ENCODE results near the gene DPYSL3. TPM values are rescaled to one million over a fixed set of nuclear protein-coding genes. Genes with fewer than 3 reads are reported as not detected.

Gene DPYSL3
- total RNA-seq, 4 donors from 2014 or later = 38.9 to 68.0 (median 50.0) TPM

DNA sequence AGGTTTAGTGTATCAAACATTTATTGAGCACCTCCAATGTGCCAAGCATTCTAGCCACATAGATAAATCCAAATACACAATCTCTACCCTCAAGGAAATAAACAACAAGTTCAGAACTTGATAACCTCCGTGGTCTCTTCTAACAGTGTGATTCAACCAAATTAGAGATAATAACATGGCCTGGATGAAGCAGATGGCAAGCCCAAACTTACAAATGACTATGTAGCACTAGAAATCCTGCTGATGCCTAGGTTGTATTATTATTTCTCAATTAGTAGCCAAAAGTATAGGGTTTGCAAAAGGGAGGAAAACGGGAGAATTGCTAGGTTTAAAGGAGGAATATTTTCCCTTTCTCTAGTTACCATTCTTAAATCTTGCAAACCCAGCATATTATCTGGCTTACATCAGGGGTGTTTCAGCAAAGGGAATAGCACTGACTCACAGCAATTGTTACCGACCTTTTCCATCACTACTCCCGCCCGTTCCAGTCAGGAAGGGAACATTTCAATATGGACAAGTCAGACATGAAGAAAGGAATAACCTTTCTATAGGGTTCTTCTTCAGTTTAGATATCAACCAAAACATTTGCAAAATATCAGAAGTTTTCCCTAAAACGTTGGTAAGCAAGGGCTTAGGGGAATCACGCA is 2.3 kb downstream of the DPYSL3 start:
- 52 to 61% methylated on average over 7 of the region's 7 CpGs for whole genome bisulfite sequencing, 2 donors
- no peaks in the 10 kb centered on the region for H3K36me3 ChIP-seq
- TF ChIP-seq POLR2A (IDR thresholded peaks at IDR 0.05) (no peak), EP300 (IDR thresholded peaks at IDR 0.05) (peak in 1 of 2 donors; percentile 45)
- peaks cover 0 to 4% of the 10 kb centered on the region in 2 donors for H3K27me3 ChIP-seq
- no peaks in the 10 kb centered on the region for H3K9me3 ChIP-seq
- H3K27ac ChIP-seq = peak overlapping the region in 2 of 4 donors; percentile 14 to 80
- H3K4me1 ChIP-seq = peaks cover 0 to 30% (median 7%) of the 10 kb centered on the region in 4 donors
- DNase-seq (ENCODE audit: low spot score in 2 of 2) = peak in 1 of 2 donors; percentile 44
- peak overlapping the region in 1 of 4 donors; percentile 65 for H3K4me3 ChIP-seq

DNA sequence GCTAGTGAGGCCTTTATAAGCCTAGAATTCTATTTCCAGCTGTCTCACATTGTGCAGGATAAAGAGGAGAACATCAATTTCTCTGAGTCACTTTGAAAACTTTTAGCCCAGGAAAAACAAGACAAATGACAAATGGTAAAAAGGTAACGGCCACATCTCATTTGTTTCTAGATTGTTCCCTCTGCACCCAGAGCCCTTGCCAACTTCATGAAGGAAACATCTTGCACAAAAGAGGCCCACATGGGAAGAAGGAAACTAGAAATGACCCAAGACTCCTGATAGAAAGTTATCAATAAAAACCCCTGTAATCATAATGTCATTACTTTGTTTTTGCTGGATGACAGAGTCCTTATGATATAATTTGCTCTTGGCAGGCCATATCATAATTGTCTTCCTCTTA is 5.3 kb downstream of the DPYSL3 start:
- no peak for DNase-seq (ENCODE audit: low spot score in 2 of 2)
- whole genome bisulfite sequencing, 2 donors = 35 to 63% methylated on average over 1 of the region's 1 CpG
- peaks cover 0 to 3% of the 10 kb centered on the region in 2 donors for H3K27me3 ChIP-seq
- no peaks in the 10 kb centered on the region for H3K36me3 ChIP-seq
- no peak overlapping the region for H3K4me3 ChIP-seq
- no peak for TF ChIP-seq EP300 (IDR thresholded peaks at IDR 0.05)
- no peak for TF ChIP-seq POLR2A (IDR thresholded peaks at IDR 0.05)
- TF ChIP-seq, protein P1, sequence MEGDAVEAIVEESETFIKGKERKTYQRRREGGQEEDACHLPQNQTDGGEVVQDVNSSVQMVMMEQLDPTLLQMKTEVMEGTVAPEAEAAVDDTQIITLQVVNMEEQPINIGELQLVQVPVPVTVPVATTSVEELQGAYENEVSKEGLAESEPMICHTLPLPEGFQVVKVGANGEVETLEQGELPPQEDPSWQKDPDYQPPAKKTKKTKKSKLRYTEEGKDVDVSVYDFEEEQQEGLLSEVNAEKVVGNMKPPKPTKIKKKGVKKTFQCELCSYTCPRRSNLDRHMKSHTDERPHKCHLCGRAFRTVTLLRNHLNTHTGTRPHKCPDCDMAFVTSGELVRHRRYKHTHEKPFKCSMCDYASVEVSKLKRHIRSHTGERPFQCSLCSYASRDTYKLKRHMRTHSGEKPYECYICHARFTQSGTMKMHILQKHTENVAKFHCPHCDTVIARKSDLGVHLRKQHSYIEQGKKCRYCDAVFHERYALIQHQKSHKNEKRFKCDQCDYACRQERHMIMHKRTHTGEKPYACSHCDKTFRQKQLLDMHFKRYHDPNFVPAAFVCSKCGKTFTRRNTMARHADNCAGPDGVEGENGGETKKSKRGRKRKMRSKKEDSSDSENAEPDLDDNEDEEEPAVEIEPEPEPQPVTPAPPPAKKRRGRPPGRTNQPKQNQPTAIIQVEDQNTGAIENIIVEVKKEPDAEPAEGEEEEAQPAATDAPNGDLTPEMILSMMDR (IDR thresholded peaks at IDR 0.05) = no peak
- H3K9me3 ChIP-seq = no peaks in the 10 kb centered on the region
- peak overlapping the region in 3 of 4 donors; percentile 19 to 65 (median 40) for H3K27ac ChIP-seq
- H3K4me1 ChIP-seq = peaks cover 0 to 23% (median 6%) of the 10 kb centered on the region in 4 donors

DNA sequence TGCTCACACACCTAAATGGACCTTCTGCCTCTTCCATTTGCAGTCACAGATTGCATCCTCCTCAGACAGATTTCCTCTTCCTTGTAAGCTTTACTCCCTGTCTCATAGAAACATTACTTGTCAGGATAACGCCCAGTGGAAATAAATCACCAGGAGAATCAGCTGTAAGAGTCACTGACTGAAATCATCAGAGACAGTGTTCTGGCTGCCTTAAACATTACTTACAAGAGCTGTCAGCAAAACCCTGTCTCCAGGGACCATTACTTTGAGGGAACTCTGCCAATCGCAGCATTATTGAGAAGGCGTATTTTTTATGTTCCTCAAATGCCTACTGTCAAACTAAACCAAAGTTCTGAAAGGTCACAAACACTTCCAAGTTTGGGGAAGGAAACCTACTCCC is 5.9 kb downstream of the DPYSL3 start:
- Histone ChIP-seq H3K27me3 (no peaks in the 10 kb centered on the region), H3K4me1 (peaks cover 0 to 19% (median 4%) of the 10 kb centered on the region in 4 donors), H3K4me3 (no peak overlapping the region), H3K36me3 (no peaks in the 10 kb centered on the region), H3K27ac (peak overlapping the region in 3 of 4 donors; percentile 19 to 65 (median 40)), H3K9me3 (no peaks in the 10 kb centered on the region)
- WGBS, 2 donors = 43 to 45% methylated on average over 3 of the region's 3 CpGs
- TF ChIP-seq EP300 (IDR thresholded peaks at IDR 0.05) = no peak
- no peak for TF ChIP-seq POLR2A (IDR thresholded peaks at IDR 0.05)
- TF ChIP-seq, protein P1 (IDR thresholded peaks at IDR 0.05) = no peak
- no peak for DNase-seq (ENCODE audit: low spot score in 2 of 2)

DNA sequence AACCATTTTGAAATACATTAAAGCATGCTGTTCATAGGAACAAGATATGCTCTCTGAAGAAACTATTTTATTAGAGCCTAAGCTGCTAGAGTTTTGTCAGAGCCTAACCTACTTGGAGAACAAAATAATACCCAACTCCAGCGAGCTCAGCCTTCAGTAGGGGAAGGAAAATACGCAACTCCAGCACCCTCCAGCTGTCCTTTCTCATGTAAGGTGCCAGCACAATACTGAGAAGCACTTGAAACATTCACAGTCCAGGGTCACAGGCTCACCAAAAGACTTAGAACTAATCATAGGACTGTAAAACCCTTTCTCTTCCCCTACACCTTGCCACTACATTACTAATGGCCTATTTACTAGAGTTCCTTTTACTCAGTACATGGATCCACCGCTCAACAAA is 18.9 kb downstream of the DPYSL3 start:
- no peaks in the 10 kb centered on the region for H3K27me3 ChIP-seq
- no peak for TF ChIP-seq POLR2A (IDR thresholded peaks at IDR 0.05)
- H3K27ac ChIP-seq = no peak overlapping the region
- no peaks in the 10 kb centered on the region for H3K4me1 ChIP-seq
- DNase-seq (ENCODE audit: low spot score in 2 of 2) = no peak
- 77% methylated on average over 3 of the region's 3 CpGs for WGBS, 2 donors
- no peaks in the 10 kb centered on the region for H3K36me3 ChIP-seq
- no peak overlapping the region for H3K4me3 ChIP-seq
- no peaks in the 10 kb centered on the region for H3K9me3 ChIP-seq

DNA sequence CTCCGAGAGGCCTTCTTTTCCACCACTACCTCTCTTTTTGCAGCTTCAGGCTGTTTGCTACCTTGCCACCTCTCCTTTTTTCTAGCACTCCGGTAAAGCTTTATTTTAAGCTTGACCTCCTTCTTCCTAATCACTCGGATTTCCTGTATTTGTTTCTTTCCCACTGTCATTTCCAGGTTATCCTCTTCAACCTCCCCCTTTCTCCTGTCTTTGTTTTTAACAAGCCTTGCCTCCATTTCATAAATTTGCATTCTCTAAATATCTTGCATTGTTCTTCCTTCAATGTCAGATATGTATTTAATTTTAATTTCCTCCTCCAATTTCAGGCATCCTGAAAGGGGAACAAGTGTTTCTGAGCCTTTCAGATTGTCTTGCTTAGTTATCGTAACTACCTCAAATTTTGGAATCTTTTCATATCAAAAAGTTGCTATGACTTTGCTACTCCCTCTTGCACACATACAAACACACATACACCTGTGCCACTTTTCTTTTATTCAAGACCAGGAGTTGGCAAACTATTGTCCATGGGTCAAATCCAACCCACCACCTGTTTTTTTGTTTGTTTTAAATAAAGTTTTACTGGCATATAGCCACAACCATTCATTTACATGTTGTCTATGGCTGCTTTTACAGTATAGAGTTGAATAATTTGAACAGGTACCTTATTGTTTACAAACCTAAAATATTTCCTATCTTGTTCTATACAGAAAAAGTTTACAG is 22.7 kb downstream of the DPYSL3 start:
- no peaks in the 10 kb centered on the region for H3K27me3 ChIP-seq
- 58 to 74% methylated on average over 4 of the region's 4 CpGs for WGBS, 2 donors
- no peaks in the 10 kb centered on the region for H3K36me3 ChIP-seq
- H3K27ac ChIP-seq = no peak overlapping the region
- no peak overlapping the region for H3K4me3 ChIP-seq
- TF ChIP-seq EP300 (IDR thresholded peaks at IDR 0.05) (no peak), POLR2A (IDR thresholded peaks at IDR 0.05) (no peak)
- TF ChIP-seq, protein P1 (IDR thresholded peaks at IDR 0.05) = no peak
- no peak for DNase-seq (ENCODE audit: low spot score in 2 of 2)
- peaks cover 0 to 28% (median 2%) of the 10 kb centered on the region in 4 donors for H3K4me1 ChIP-seq
- H3K9me3 ChIP-seq = no peaks in the 10 kb centered on the region

DNA sequence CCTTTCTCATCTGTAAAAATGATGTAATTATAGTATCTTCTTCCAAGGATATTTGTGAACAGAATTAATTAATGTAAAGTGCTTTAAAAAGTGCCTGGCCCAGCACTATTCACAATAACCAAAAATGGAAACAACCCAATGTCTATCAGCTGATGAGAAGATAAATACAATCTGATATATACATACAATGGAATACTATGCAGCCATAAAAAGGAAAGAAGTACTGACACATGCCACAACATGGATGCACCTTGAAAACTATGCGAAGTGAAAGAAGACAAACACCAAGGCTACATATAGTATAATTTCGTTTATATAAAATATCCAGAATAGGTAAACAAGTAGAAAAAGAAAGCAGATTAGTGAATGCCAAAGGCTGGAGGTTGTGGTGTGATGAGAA is 24.1 kb downstream of the DPYSL3 start:
- H3K4me3 ChIP-seq = no peak overlapping the region
- no peaks in the 10 kb centered on the region for H3K9me3 ChIP-seq
- peak overlapping the region in 3 of 4 donors; percentile 7 to 81 (median 61) for H3K27ac ChIP-seq
- no peaks in the 10 kb centered on the region for H3K36me3 ChIP-seq
- H3K4me1 ChIP-seq = peaks cover 0 to 35% (median 6%) of the 10 kb centered on the region in 4 donors
- DNase-seq (ENCODE audit: low spot score in 2 of 2) = no peak
- 92 to 99% methylated on average over 2 of the region's 2 CpGs for WGBS, 2 donors
- no peaks in the 10 kb centered on the region for H3K27me3 ChIP-seq
- no peak for TF ChIP-seq POLR2A (IDR thresholded peaks at IDR 0.05)
- TF ChIP-seq, protein P1 (IDR thresholded peaks at IDR 0.05) = no peak
- no peak for TF ChIP-seq EP300 (IDR thresholded peaks at IDR 0.05)

Measured in tibial nerve (tissue), 4 donors.